H1 (cell line): ENCODE results near the gene DHX38. TPM values are rescaled to one million over a fixed set of nuclear protein-coding genes. Genes with fewer than 3 reads are reported as not detected.

ENCODE experiments used
- polyA plus RNA-seq, 7 experiments: library from polyadenylated mRNA; depleted of rRNA in 3 of 7; stranded (reverse) in 5 of 7; unstranded in 2 of 7; fragments of >200 nt in 5 of 7; fragments of 200-250 nt in 2 of 7; gene quantifications; 1 replicate in 5 of 7; 2 replicates in 1 of 7; 4 replicates in 1 of 7; pipeline versions ENCODE4 v1.2.1 to v1.2.3, GENCODE V29; 2011 to 2013; ENCODE audit warnings: missing spikeins in 2 of 7, mixed read lengths in 2 of 7
- total RNA-seq: library from RNA; stranded (reverse); fragmentation: NEBNext Ultra II Directional; extraction: Animal tissue kit (Norgen Biotek cat#: 25700); gene quantifications from 2 replicates; pipeline ENCODE4 v1.2.1, GENCODE V29; 2021
- TF ChIP-seq, protein P1 (sequence below): fragments of 300-600 bp; sonication (generic); IDR thresholded peaks from 2 replicates; pipeline ENCODE4 v1.7.1; 2012; ENCODE audit warnings: low read length, moderate library complexity, mild to moderate bottlenecking, inconsistent platforms; ENCODE audit not compliant: insufficient replicate concordance

DHX38 gene
- total and polyA plus RNA-seq, 2 of the 8 experiments (the other 6 are each of a cell fraction or from before 2014, with no cell fraction given) = 27.3 to 53.5 TPM

DNA sequence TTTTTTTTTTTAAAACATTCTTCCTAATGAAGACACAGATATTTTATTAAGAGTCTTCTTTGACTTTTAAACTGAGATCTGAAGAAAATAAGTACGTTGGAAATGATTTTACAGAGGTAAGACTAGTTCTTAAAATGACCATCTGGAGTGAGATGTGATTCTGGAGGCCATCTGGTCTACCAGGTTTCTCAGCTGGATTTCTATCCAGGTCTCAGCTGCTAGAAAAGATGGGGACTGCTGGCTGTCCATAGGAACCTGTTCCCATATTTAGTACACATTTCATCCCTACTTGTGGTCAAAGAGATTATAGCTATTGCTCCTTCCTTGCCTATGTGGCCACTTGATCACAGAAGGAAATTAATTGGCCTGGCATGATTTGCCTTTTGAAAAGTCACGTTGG, 66.2 kb downstream of the DHX38 start (continued):
- TF ChIP-seq, protein P1, sequence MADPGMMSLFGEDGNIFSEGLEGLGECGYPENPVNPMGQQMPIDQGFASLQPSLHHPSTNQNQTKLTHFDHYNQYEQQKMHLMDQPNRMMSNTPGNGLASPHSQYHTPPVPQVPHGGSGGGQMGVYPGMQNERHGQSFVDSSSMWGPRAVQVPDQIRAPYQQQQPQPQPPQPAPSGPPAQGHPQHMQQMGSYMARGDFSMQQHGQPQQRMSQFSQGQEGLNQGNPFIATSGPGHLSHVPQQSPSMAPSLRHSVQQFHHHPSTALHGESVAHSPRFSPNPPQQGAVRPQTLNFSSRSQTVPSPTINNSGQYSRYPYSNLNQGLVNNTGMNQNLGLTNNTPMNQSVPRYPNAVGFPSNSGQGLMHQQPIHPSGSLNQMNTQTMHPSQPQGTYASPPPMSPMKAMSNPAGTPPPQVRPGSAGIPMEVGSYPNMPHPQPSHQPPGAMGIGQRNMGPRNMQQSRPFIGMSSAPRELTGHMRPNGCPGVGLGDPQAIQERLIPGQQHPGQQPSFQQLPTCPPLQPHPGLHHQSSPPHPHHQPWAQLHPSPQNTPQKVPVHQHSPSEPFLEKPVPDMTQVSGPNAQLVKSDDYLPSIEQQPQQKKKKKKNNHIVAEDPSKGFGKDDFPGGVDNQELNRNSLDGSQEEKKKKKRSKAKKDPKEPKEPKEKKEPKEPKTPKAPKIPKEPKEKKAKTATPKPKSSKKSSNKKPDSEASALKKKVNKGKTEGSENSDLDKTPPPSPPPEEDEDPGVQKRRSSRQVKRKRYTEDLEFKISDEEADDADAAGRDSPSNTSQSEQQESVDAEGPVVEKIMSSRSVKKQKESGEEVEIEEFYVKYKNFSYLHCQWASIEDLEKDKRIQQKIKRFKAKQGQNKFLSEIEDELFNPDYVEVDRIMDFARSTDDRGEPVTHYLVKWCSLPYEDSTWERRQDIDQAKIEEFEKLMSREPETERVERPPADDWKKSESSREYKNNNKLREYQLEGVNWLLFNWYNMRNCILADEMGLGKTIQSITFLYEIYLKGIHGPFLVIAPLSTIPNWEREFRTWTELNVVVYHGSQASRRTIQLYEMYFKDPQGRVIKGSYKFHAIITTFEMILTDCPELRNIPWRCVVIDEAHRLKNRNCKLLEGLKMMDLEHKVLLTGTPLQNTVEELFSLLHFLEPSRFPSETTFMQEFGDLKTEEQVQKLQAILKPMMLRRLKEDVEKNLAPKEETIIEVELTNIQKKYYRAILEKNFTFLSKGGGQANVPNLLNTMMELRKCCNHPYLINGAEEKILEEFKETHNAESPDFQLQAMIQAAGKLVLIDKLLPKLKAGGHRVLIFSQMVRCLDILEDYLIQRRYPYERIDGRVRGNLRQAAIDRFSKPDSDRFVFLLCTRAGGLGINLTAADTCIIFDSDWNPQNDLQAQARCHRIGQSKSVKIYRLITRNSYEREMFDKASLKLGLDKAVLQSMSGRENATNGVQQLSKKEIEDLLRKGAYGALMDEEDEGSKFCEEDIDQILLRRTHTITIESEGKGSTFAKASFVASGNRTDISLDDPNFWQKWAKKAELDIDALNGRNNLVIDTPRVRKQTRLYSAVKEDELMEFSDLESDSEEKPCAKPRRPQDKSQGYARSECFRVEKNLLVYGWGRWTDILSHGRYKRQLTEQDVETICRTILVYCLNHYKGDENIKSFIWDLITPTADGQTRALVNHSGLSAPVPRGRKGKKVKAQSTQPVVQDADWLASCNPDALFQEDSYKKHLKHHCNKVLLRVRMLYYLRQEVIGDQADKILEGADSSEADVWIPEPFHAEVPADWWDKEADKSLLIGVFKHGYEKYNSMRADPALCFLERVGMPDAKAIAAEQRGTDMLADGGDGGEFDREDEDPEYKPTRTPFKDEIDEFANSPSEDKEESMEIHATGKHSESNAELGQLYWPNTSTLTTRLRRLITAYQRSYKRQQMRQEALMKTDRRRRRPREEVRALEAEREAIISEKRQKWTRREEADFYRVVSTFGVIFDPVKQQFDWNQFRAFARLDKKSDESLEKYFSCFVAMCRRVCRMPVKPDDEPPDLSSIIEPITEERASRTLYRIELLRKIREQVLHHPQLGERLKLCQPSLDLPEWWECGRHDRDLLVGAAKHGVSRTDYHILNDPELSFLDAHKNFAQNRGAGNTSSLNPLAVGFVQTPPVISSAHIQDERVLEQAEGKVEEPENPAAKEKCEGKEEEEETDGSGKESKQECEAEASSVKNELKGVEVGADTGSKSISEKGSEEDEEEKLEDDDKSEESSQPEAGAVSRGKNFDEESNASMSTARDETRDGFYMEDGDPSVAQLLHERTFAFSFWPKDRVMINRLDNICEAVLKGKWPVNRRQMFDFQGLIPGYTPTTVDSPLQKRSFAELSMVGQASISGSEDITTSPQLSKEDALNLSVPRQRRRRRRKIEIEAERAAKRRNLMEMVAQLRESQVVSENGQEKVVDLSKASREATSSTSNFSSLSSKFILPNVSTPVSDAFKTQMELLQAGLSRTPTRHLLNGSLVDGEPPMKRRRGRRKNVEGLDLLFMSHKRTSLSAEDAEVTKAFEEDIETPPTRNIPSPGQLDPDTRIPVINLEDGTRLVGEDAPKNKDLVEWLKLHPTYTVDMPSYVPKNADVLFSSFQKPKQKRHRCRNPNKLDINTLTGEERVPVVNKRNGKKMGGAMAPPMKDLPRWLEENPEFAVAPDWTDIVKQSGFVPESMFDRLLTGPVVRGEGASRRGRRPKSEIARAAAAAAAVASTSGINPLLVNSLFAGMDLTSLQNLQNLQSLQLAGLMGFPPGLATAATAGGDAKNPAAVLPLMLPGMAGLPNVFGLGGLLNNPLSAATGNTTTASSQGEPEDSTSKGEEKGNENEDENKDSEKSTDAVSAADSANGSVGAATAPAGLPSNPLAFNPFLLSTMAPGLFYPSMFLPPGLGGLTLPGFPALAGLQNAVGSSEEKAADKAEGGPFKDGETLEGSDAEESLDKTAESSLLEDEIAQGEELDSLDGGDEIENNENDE = no peak
